ENCODE results near the gene F10.
A peak's percentile ranks its signal among the peaks of the same experiment; 100 is the strongest.

F10 gene

GRCh38 chr13:113170511-113170910, 47.9 kb downstream of the F10 start:
- no peak overlapping the region for H2AK5ac ChIP-seq (ENCODE audit: low read length, severe bottlenecking)
- no peak overlapping the region for H2AFZ ChIP-seq (ENCODE audit: low read depth, low read length)
- H3K4ac ChIP-seq (ENCODE audit: low read depth in 1 of 2, low read length in 2 of 2), result no peak overlapping the region
- H3K27me3 ChIP-seq (ENCODE audit: control insufficient read depth in 1 of 2, insufficient read depth in 1 of 2, low read length in 2 of 2), result no peaks in the 10 kb centered on the region
- no peak overlapping the region for H3K4me3 ChIP-seq (ENCODE audit: insufficient read depth in 1 of 2, low read depth in 1 of 2, low read length in 2 of 2)
- no peak overlapping the region for H3K23ac ChIP-seq (ENCODE audit: low read length in 2 of 2)
- no peak overlapping the region for H3K14ac ChIP-seq (ENCODE audit: low read length in 2 of 2)
- no peak overlapping the region for H3K27ac ChIP-seq (ENCODE audit: low read length, poor library complexity, severe bottlenecking)
- peaks cover 4% of the 10 kb centered on the region for H3K79me1 ChIP-seq (replicated peaks; ENCODE audit: low read length, poor library complexity, severe bottlenecking)
- 100% methylated on average over 3 of the region's 5 CpGs for WGBS
- H2BK15ac ChIP-seq (ENCODE audit: low read depth, poor library complexity, severe bottlenecking), result no peak overlapping the region
- no peak overlapping the region for H3K4me2 ChIP-seq (ENCODE audit: low read length, poor library complexity, severe bottlenecking)
- H2BK120ac ChIP-seq (ENCODE audit: low read depth, low read length), result no peak overlapping the region
- no peaks in the 10 kb centered on the region for H3K9me3 ChIP-seq (ENCODE audit: control insufficient read depth, low read length)
- H3K36me3 ChIP-seq (ENCODE audit: control insufficient read depth in 1 of 2, insufficient read depth in 2 of 2, low read depth in 1 of 2, low read length in 2 of 2), result peaks cover 41 to 60% of the 10 kb centered on the region in 2 experiments
- no peak overlapping the region for H3K18ac ChIP-seq (ENCODE audit: low read depth in 1 of 2, low read length in 2 of 2)
- H3K4me1 ChIP-seq (ENCODE audit: control insufficient read depth, insufficient read depth, low read depth, low read length), result peaks cover 18% of the 10 kb centered on the region
- no peak overlapping the region for H2BK12ac ChIP-seq (ENCODE audit: low read length in 2 of 2)
- H4K8ac ChIP-seq (ENCODE audit: low read length), result no peak overlapping the region
- no peak overlapping the region for H4K91ac ChIP-seq (ENCODE audit: low read length)
- no peak for DNase-seq
- no peak overlapping the region for H2BK5ac ChIP-seq (ENCODE audit: low read depth, low read length, poor library complexity, severe bottlenecking)
- H3K9ac ChIP-seq (ENCODE audit: low read length), result no peak overlapping the region

DNA sequence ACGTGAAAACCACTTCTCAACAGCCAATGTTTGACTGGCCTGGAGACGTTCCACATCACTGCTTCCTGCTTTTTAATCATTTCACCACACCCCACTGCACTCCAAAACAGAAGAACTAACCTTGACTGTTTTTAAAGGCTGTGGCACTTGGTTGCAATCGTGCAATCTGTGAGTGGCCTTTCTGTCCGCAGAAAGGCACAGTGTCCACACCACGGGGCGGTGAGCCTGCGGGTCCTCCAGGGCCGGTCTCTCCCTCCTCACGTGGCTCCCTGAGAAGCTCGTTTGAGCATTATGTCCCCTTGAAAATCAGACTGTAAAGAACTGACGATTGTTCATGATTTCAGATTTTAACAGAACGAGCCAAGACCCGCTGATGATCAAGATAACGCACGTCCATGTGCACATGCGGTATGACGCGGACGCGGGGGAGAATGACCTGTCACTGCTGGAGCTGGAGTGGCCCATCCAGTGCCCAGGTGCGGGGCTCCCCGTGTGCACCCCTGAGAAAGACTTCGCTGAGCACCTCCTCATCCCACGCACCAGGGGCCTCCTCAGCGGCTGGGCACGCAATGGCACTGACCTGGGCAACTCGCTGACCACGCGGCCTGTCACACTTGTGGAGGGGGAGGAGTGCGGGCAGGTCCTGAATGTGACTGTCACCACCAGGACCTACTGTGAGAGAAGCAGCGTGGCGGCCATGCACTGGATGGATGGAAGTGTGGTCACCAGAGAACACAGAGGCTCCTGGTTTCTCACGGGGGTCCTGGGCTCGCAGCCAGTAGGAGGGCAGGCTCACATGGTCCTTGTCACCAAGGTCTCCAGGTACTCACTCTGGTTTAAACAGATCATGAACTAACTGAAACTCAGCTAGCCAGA, 48.9 kb downstream of the F10 start:
- WGBS, result 97% methylated on average over 34 of the region's 34 CpGs

GRCh38 chr13:113172419-113172926, 49.9 kb downstream of the F10 start:
- Histone ChIP-seq H3K4me3 (ENCODE audit: insufficient read depth in 1 of 2, low read depth in 1 of 2, low read length in 2 of 2) (no peak overlapping the region), H2BK15ac (ENCODE audit: low read depth, poor library complexity, severe bottlenecking) (no peak overlapping the region), H3K4ac (ENCODE audit: low read depth in 1 of 2, low read length in 2 of 2) (no peak overlapping the region), H4K8ac (ENCODE audit: low read length) (no peak overlapping the region), H2BK5ac (ENCODE audit: low read depth, low read length, poor library complexity, severe bottlenecking) (no peak overlapping the region), H2AK5ac (ENCODE audit: low read length, severe bottlenecking) (no peak overlapping the region), H3K23ac (ENCODE audit: low read length in 2 of 2) (no peak overlapping the region), H3K36me3 (ENCODE audit: control insufficient read depth in 1 of 2, insufficient read depth in 2 of 2, low read depth in 1 of 2, low read length in 2 of 2) (peaks cover 55 to 78% of the 10 kb centered on the region in 2 experiments), H3K4me1 (ENCODE audit: control insufficient read depth, insufficient read depth, low read depth, low read length) (peaks cover 18% of the 10 kb centered on the region), H2BK12ac (ENCODE audit: low read length in 2 of 2) (no peak overlapping the region), H3K4me2 (ENCODE audit: low read length, poor library complexity, severe bottlenecking) (no peak overlapping the region), H3K14ac (ENCODE audit: low read length in 2 of 2) (no peak overlapping the region), H3K9me3 (ENCODE audit: control insufficient read depth, low read length) (no peaks in the 10 kb centered on the region), H3K27ac (ENCODE audit: low read length, poor library complexity, severe bottlenecking) (no peak overlapping the region), H3K79me1 (replicated peaks; ENCODE audit: low read length, poor library complexity, severe bottlenecking) (peaks cover 9% of the 10 kb centered on the region), H3K27me3 (ENCODE audit: control insufficient read depth in 1 of 2, insufficient read depth in 1 of 2, low read length in 2 of 2) (no peaks in the 10 kb centered on the region), H3K18ac (ENCODE audit: low read depth in 1 of 2, low read length in 2 of 2) (no peak overlapping the region), H3K9ac (ENCODE audit: low read length) (no peak overlapping the region), H4K91ac (ENCODE audit: low read length) (no peak overlapping the region), H2BK120ac (ENCODE audit: low read depth, low read length) (no peak overlapping the region), H2AFZ (ENCODE audit: low read depth, low read length) (no peak overlapping the region)
- no peak for DNase-seq
- WGBS, result 97% methylated on average over 12 of the region's 13 CpGs

More for the DNA sequence above, 48.9 kb downstream of the F10 start:
- Histone ChIP-seq H3K9me3 (ENCODE audit: control insufficient read depth, low read length) (no peaks in the 10 kb centered on the region), H2AFZ (ENCODE audit: low read depth, low read length) (no peak overlapping the region), H2BK15ac (ENCODE audit: low read depth, poor library complexity, severe bottlenecking) (no peak overlapping the region), H2AK5ac (ENCODE audit: low read length, severe bottlenecking) (no peak overlapping the region), H3K27ac (ENCODE audit: low read length, poor library complexity, severe bottlenecking) (no peak overlapping the region), H3K36me3 (ENCODE audit: control insufficient read depth in 1 of 2, insufficient read depth in 2 of 2, low read depth in 1 of 2, low read length in 2 of 2) (peaks cover 50 to 70% of the 10 kb centered on the region in 2 experiments), H4K91ac (ENCODE audit: low read length) (no peak overlapping the region), H3K4me3 (ENCODE audit: insufficient read depth in 1 of 2, low read depth in 1 of 2, low read length in 2 of 2) (no peak overlapping the region), H3K79me1 (replicated peaks; ENCODE audit: low read length, poor library complexity, severe bottlenecking) (peaks cover 9% of the 10 kb centered on the region), H3K14ac (ENCODE audit: low read length in 2 of 2) (no peak overlapping the region), H3K18ac (ENCODE audit: low read depth in 1 of 2, low read length in 2 of 2) (no peak overlapping the region), H2BK5ac (ENCODE audit: low read depth, low read length, poor library complexity, severe bottlenecking) (no peak overlapping the region), H3K27me3 (ENCODE audit: control insufficient read depth in 1 of 2, insufficient read depth in 1 of 2, low read length in 2 of 2) (no peaks in the 10 kb centered on the region), H3K4me1 (ENCODE audit: control insufficient read depth, insufficient read depth, low read depth, low read length) (peaks cover 16% of the 10 kb centered on the region), H3K4me2 (ENCODE audit: low read length, poor library complexity, severe bottlenecking) (no peak overlapping the region), H2BK12ac (ENCODE audit: low read length in 2 of 2) (no peak overlapping the region), H4K8ac (ENCODE audit: low read length) (no peak overlapping the region), H3K4ac (ENCODE audit: low read depth in 1 of 2, low read length in 2 of 2) (no peak overlapping the region), H3K9ac (ENCODE audit: low read length) (no peak overlapping the region), H2BK120ac (ENCODE audit: low read depth, low read length) (no peak overlapping the region), H3K23ac (ENCODE audit: low read length in 2 of 2) (no peak overlapping the region)
- DNase-seq, result no peak

- Histone ChIP-seq H4K91ac (ENCODE audit: low read length) (no peak overlapping the region), H3K27me3 (ENCODE audit: control insufficient read depth in 1 of 2, insufficient read depth in 1 of 2, low read length in 2 of 2) (no peaks in the 10 kb centered on the region), H4K8ac (ENCODE audit: low read length) (no peak overlapping the region), H2BK15ac (ENCODE audit: low read depth, poor library complexity, severe bottlenecking) (no peak overlapping the region), H3K4me3 (ENCODE audit: insufficient read depth in 1 of 2, low read depth in 1 of 2, low read length in 2 of 2) (no peak overlapping the region), H3K27ac (ENCODE audit: low read length, poor library complexity, severe bottlenecking) (no peak overlapping the region), H2BK5ac (ENCODE audit: low read depth, low read length, poor library complexity, severe bottlenecking) (no peak overlapping the region), H3K79me1 (replicated peaks; ENCODE audit: low read length, poor library complexity, severe bottlenecking) (peaks cover 13% of the 10 kb centered on the region), H3K9me3 (ENCODE audit: control insufficient read depth, low read length) (no peaks in the 10 kb centered on the region), H3K14ac (ENCODE audit: low read length in 2 of 2) (no peak overlapping the region), H3K4ac (ENCODE audit: low read depth in 1 of 2, low read length in 2 of 2) (peak overlapping the region in 1 of 2 experiments; percentile 46), H3K4me1 (ENCODE audit: control insufficient read depth, insufficient read depth, low read depth, low read length) (peaks cover 19% of the 10 kb centered on the region), H2AK5ac (ENCODE audit: low read length, severe bottlenecking) (no peak overlapping the region), H3K23ac (ENCODE audit: low read length in 2 of 2) (no peak overlapping the region), H2BK12ac (ENCODE audit: low read length in 2 of 2) (no peak overlapping the region), H3K9ac (ENCODE audit: low read length) (no peak overlapping the region), H3K36me3 (ENCODE audit: control insufficient read depth in 1 of 2, insufficient read depth in 2 of 2, low read depth in 1 of 2, low read length in 2 of 2) (peaks cover 55 to 91% of the 10 kb centered on the region in 2 experiments), H3K4me2 (ENCODE audit: low read length, poor library complexity, severe bottlenecking) (no peak overlapping the region), H2BK120ac (ENCODE audit: low read depth, low read length) (no peak overlapping the region), H3K18ac (ENCODE audit: low read depth in 1 of 2, low read length in 2 of 2) (no peak overlapping the region), H2AFZ (ENCODE audit: low read depth, low read length) (no peak overlapping the region)
- 94% methylated on average over 3 of the region's 5 CpGs for WGBS
- DNase-seq, result no peak
Measured at GRCh38 chr13:113176280-113176679, 53.7 kb downstream of the F10 start.

Measured in mesenchymal stem cell (in vitro differentiated cells and primary cell).